Nephron (organoid): Measurements from ENCODE around the gene ACADL.
"Not testable (repeated sequence)": the region's sequence is repeated elsewhere in the genome, so short reads cannot be mapped to it uniquely, and the experiment has no call there.

Experiments
- H3K27ac Mint-ChIP-seq, 3 experiments: 2 replicates each; pipeline ENCODE4 v1.8.0; 2020; ENCODE audit warnings: mixed read lengths in 3 of 3, mild to moderate bottlenecking in 2 of 3, moderate library complexity in 1 of 3
- H3K27me3 Mint-ChIP-seq: 2 replicates; pipeline ENCODE4 v1.8.0; 2021; ENCODE audit warnings: low read depth, mild to moderate bottlenecking, moderate library complexity, mixed read lengths
- H3K36me3 Mint-ChIP-seq: 2 replicates; pipeline ENCODE4 v1.8.0; 2020; ENCODE audit warnings: low read depth, mixed read lengths
- H3K4me1 Mint-ChIP-seq: 2 replicates; pipeline ENCODE4 v1.8.0; 2020; ENCODE audit warnings: mixed read lengths
- H3K4me3 Mint-ChIP-seq, 3 experiments: 2 replicates each; pipeline ENCODE4 v1.8.0; 2020; ENCODE audit warnings: mild to moderate bottlenecking in 3 of 3, mixed read lengths in 3 of 3, moderate library complexity in 2 of 3
- H3K9me3 Mint-ChIP-seq: 2 replicates; pipeline ENCODE4 v1.8.0; 2020; ENCODE audit warnings: mixed read lengths
- TF ChIP-seq, protein P1 (sequence below), 3 experiments: fragments of 200-600 bp; sonication (generic); IDR thresholded peaks; one replicate each; pipeline ENCODE4 v1.5.0; 2021; ENCODE audit warnings: antibody characterized with exemption in 3 of 3; ENCODE audit not compliant: unreplicated experiment in 3 of 3

Gene ACADL

DNA sequence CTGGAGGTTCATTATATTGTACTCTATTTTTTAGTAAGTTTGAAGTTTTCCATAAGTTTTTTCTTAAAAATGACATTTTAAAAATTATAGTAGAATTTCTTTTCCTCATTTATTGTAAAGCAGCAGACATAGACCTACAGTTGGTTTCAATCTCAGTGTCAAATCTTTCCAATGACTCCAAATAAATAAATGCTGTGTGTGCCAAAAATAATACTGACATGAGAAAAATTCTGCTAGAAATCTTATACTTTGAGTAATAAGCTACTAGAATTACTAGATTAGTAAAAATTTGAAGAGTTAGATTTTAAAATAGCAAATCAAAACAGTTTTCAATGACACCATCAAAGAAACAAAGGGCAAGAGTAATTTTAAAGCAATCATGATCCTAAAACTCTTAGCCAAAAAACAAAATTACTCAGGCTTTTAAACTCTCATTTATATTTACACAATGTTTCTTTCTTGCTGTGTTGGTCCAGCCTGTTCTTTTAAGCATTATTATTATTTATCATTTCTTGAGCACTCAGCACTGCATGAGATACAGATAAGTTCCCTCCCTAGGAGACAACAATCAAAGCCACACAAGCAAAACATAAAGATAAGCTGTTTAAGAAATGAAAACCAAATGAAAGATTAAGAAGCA is 45.8 kb downstream of the ACADL start:
- H3K4me1 Mint-ChIP-seq: no peaks in the 10 kb centered on the region
- H3K27ac Mint-ChIP-seq: peak overlapping the region; percentile 7 to 73 (median 40)
- H3K36me3 Mint-ChIP-seq: peaks cover 23% of the 10 kb centered on the region
- H3K27me3 Mint-ChIP-seq: peaks cover 3% of the 10 kb centered on the region
- H3K9me3 Mint-ChIP-seq: peaks cover 25% of the 10 kb centered on the region
- TF ChIP-seq, protein P1, sequence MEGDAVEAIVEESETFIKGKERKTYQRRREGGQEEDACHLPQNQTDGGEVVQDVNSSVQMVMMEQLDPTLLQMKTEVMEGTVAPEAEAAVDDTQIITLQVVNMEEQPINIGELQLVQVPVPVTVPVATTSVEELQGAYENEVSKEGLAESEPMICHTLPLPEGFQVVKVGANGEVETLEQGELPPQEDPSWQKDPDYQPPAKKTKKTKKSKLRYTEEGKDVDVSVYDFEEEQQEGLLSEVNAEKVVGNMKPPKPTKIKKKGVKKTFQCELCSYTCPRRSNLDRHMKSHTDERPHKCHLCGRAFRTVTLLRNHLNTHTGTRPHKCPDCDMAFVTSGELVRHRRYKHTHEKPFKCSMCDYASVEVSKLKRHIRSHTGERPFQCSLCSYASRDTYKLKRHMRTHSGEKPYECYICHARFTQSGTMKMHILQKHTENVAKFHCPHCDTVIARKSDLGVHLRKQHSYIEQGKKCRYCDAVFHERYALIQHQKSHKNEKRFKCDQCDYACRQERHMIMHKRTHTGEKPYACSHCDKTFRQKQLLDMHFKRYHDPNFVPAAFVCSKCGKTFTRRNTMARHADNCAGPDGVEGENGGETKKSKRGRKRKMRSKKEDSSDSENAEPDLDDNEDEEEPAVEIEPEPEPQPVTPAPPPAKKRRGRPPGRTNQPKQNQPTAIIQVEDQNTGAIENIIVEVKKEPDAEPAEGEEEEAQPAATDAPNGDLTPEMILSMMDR (IDR thresholded peaks at IDR 0.05; ENCODE audit: unreplicated experiment in 3 of 3): no peak
- H3K4me3 Mint-ChIP-seq: no peak overlapping the region

DNA sequence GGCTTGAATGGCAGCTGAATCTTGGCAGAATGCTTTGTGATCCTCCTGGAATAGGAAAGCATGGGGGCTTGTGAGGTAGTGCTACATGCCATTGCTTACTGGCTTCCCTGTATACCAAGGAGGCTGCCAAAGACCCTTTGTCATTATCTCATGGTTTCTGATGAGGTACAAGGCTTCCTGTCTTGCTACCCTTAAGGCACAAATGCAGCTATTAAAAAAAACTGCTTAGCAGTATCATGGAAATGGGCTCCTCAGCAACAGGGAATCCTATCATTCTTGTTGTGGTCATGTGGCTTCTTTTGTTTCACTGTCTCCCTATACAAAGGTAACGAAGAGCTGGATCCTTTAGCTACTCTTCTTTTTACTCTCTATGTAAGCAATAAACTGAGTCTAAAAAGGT is 47.5 kb downstream of the ACADL start:
- H3K27ac Mint-ChIP-seq: no peak overlapping the region
- peaks cover 8% of the 10 kb centered on the region for H3K36me3 Mint-ChIP-seq
- TF ChIP-seq, protein P1 (IDR thresholded peaks at IDR 0.05; ENCODE audit: unreplicated experiment in 3 of 3): no peak
- H3K27me3 Mint-ChIP-seq: peaks cover 3% of the 10 kb centered on the region
- no peak overlapping the region for H3K4me3 Mint-ChIP-seq
- peaks cover 8% of the 10 kb centered on the region for H3K9me3 Mint-ChIP-seq
- peaks cover 2% of the 10 kb centered on the region for H3K4me1 Mint-ChIP-seq

DNA sequence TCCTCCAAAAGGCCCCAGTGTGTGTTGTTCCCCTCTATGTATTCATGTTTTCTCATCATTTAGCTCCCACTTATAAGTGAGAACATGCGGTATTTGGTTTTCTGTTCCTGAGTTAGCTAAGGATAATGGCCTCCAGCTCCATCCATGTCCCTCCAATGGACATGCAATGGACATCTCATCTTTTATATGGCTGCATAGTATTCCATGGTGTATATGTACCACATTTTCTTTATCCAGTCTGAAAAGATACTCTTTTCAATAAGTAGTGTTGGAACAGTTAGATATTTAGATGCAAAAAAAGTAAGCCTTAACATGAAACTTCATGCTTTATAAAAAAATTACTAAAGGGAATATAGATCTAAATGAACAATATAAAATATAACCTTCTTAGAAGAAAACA is 48.1 kb downstream of the ACADL start:
- not testable (repeated sequence) for H3K4me1 Mint-ChIP-seq, H3K9me3 Mint-ChIP-seq

DNA sequence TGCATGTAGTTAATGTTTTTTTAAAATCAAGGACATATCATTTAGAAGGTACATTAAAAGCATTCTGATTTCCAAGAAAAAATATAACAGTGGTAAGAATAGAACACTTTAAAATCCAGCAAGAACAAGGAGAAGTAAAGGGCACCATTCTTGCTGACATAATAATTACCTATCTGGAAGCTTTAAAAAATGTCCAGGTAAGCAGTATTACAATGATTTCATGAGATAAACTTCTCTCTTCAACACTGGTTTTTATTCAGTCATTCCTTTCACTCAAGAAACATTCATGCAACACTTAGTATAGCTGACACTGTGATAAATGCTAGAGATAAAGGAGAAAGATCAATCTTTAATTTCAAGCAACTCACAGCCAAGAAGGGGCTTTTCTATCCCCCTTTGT is 51.2 kb downstream of the ACADL start:
- no peak overlapping the region for H3K4me3 Mint-ChIP-seq
- no peak overlapping the region for H3K27ac Mint-ChIP-seq
- TF ChIP-seq, protein P1 (IDR thresholded peaks at IDR 0.05; ENCODE audit: unreplicated experiment in 3 of 3): no peak
- H3K9me3 Mint-ChIP-seq: no peaks in the 10 kb centered on the region
- peaks cover 16% of the 10 kb centered on the region for H3K4me1 Mint-ChIP-seq
- H3K27me3 Mint-ChIP-seq: peaks cover 3% of the 10 kb centered on the region
- no peaks in the 10 kb centered on the region for H3K36me3 Mint-ChIP-seq

More for the DNA sequence above, 48.1 kb downstream of the ACADL start:
- H3K4me3 Mint-ChIP-seq, H3K27ac Mint-ChIP-seq, H3K36me3 Mint-ChIP-seq, H3K27me3 Mint-ChIP-seq: not testable (repeated sequence)

DNA sequence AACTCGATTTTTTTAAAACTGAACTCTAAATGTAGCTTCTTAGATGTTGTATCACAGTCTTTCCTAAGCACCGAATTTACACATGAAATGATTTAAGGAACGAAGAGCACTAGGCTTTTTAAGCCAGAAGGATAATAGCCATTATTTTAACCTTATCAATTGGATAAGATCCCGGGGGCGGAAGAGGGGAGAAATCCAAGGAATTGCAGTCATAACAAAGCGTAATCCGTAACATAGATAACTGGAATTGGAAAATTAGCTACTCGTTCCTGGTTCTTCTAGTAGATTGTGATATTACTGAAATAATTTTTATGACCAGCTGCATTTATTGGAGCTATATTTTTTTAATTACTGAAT is 53.0 kb downstream of the ACADL start:
- H3K27ac Mint-ChIP-seq: peak overlapping the region; percentile 69 to 99 (median 91)
- H3K4me3 Mint-ChIP-seq: peak overlapping the region; percentile 86 to 95 (median 92)
- TF ChIP-seq, protein P1 (IDR thresholded peaks at IDR 0.05; ENCODE audit: unreplicated experiment in 3 of 3): no peak
- H3K36me3 Mint-ChIP-seq: no peaks in the 10 kb centered on the region
- peaks cover 3% of the 10 kb centered on the region for H3K27me3 Mint-ChIP-seq
- H3K4me1 Mint-ChIP-seq: peaks cover 28% of the 10 kb centered on the region
- no peaks in the 10 kb centered on the region for H3K9me3 Mint-ChIP-seq

DNA sequence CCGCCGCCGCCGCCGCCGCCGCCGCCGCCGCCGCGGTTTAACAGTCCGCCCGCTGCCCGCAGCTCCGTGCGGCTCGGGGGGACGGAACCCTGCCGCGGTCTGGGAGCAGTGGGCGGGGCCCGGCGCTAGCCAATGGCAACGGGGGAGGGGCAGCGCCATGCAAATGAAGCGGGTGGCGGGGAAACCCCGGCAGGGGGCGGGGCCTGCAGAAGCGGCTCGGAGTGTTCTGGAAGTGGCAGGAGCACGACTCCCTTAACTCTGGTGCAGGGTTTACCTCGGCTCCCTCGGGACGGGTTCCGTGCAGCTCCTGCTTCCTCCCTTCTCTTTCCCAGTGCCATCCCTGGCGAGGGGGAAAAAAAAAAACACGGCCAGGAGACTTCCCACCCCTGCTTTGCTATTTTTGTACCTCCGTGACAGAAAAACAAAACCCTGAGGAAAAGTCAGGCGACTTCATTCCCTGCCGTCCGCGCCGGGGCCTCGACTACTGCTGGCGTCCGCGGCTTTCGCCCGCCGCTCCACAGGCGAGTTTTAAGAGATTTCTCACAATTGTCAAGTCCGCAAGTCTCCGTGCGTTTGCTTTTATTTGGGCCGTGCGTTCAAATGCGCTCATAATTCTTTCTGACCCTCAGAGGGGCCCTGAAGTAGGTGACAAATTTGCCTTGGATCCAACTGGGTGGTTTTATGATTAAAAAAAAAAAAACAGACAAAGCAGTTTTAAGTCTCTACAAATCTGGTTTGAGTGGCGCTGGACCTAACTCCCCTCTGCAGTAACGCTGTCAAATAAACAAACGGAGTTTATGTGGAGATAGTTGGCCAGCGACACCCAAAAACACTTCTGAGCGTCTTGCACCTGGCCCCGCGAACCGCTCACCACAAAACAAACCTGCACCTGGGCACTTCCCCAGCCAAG is 53.7 kb downstream of the ACADL start, which contains the start of gene KANSL1L:
Gene KANSL1L (minus strand): TSS at position 101 of the 910 bp plus-strand sequence. CDS start 16,827 bp downstream, outside the sequence.
- H3K4me1 Mint-ChIP-seq: peaks cover 31% of the 10 kb centered on the region
- H3K36me3 Mint-ChIP-seq: no peaks in the 10 kb centered on the region
- peak within 1 kb of the TSS; percentile 95 to 99 (median 98) for H3K4me3 Mint-ChIP-seq
- peak within 1 kb of the TSS; percentile 99 for H3K27ac Mint-ChIP-seq
- TF ChIP-seq, protein P1 (IDR thresholded peaks at IDR 0.05; ENCODE audit: unreplicated experiment in 3 of 3): no peak
- no peaks in the 10 kb centered on the region for H3K9me3 Mint-ChIP-seq
- H3K27me3 Mint-ChIP-seq: peaks cover 3% of the 10 kb centered on the region
